SK-N-SH (cell line): ENCODE results near the gene OR10A4.

Experiments
- EP300 ChIP-seq, 2 experiments: IDR thresholded peaks; 2 replicates each; pipeline versions ENCODE4 v1.4.0 to v1.6.1; 2012; ENCODE audit warnings: borderline replicate concordance in 1 of 2, low read depth in 1 of 2, low read length in 1 of 2
- EZH2phosphoT487 ChIP-seq: fragments of 200-600 bp; sonication (generic); IDR thresholded peaks from 2 replicates; pipeline ENCODE4 v1.6.1; 2017; ENCODE audit warnings: low read depth, mixed run types, mild to moderate bottlenecking, antibody characterized with exemption, moderate library complexity, borderline replicate concordance
- GABPA ChIP-seq: IDR thresholded peaks from 2 replicates; pipeline ENCODE4 v1.4.0; 2012; ENCODE audit warnings: low read depth, mild to moderate bottlenecking
- POLR2AphosphoS5 ChIP-seq: IDR thresholded peaks from 2 replicates; pipeline ENCODE4 v1.6.1; 2012; ENCODE audit warnings: low read depth, low read length
- RAD21 ChIP-seq: IDR thresholded peaks from 2 replicates; pipeline ENCODE4 v1.6.1; 2012; ENCODE audit warnings: mild to moderate bottlenecking, low read length
- RCOR1 ChIP-seq: fragments of 150-350 bp; IDR thresholded peaks from 2 replicates; pipeline ENCODE4 v1.6.1; 2017; ENCODE audit warnings: antibody characterized with exemption, low read length
- TCF12 ChIP-seq: IDR thresholded peaks from 2 replicates; pipeline ENCODE4 v1.4.0; 2012
- TEAD4 ChIP-seq: IDR thresholded peaks from 2 replicates; pipeline ENCODE4 v1.4.0; 2012; ENCODE audit warnings: mild to moderate bottlenecking, borderline replicate concordance; ENCODE audit not compliant: insufficient read depth
- TF ChIP-seq, protein P1 (sequence below): fragments of 200-600 bp; sonication (generic); IDR thresholded peaks from 2 replicates; pipeline ENCODE4 v1.6.1; 2017; ENCODE audit warnings: antibody characterized with exemption, mild to moderate bottlenecking, moderate library complexity
- TF ChIP-seq, protein P2 (sequence below): IDR thresholded peaks from 2 replicates; pipeline ENCODE4 v1.4.0; 2012; ENCODE audit warnings: low read depth
- TF ChIP-seq, protein P3 (sequence below): IDR thresholded peaks from 2 replicates; pipeline ENCODE4 v1.6.1; 2012; ENCODE audit warnings: mild to moderate bottlenecking, low read depth, low read length, moderate library complexity
- TF ChIP-seq, protein P4 (sequence below): IDR thresholded peaks from 2 replicates; pipeline ENCODE4 v1.4.0; 2012; ENCODE audit warnings: low read depth, borderline replicate concordance
- TF ChIP-seq, protein P5 (sequence below): fragments of 150-350 bp; IDR thresholded peaks from 2 replicates; pipeline ENCODE4 v1.6.1; 2016; ENCODE audit warnings: mild to moderate bottlenecking, low read depth, low read length

DNA sequence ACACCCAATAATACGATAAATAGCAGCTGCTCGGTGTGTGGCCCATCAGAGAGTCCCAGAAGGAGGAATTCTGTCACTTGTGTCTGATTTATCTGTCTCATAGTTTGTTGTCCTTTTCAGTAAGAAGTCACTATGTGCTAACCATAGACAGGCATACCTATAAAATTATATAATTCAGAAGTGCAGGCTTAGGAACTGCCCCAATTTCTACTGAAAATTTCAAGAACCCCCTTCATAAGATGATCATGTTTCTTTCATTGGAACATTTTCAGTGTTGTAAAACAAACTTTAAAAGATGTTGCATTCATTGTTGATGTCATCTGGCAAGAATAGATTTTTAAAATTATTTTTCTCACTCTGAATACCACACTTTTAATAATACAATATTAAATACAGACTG lies 16.0 kb downstream of the OR10A4 start, which contains the start of gene OR2D2:
- TF ChIP-seq, protein P1, sequence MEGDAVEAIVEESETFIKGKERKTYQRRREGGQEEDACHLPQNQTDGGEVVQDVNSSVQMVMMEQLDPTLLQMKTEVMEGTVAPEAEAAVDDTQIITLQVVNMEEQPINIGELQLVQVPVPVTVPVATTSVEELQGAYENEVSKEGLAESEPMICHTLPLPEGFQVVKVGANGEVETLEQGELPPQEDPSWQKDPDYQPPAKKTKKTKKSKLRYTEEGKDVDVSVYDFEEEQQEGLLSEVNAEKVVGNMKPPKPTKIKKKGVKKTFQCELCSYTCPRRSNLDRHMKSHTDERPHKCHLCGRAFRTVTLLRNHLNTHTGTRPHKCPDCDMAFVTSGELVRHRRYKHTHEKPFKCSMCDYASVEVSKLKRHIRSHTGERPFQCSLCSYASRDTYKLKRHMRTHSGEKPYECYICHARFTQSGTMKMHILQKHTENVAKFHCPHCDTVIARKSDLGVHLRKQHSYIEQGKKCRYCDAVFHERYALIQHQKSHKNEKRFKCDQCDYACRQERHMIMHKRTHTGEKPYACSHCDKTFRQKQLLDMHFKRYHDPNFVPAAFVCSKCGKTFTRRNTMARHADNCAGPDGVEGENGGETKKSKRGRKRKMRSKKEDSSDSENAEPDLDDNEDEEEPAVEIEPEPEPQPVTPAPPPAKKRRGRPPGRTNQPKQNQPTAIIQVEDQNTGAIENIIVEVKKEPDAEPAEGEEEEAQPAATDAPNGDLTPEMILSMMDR: no peak
- TF ChIP-seq, protein P2, sequence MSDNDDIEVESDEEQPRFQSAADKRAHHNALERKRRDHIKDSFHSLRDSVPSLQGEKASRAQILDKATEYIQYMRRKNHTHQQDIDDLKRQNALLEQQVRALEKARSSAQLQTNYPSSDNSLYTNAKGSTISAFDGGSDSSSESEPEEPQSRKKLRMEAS: no peak
- TF ChIP-seq GABPA: no peak
- TF ChIP-seq, protein P3, sequence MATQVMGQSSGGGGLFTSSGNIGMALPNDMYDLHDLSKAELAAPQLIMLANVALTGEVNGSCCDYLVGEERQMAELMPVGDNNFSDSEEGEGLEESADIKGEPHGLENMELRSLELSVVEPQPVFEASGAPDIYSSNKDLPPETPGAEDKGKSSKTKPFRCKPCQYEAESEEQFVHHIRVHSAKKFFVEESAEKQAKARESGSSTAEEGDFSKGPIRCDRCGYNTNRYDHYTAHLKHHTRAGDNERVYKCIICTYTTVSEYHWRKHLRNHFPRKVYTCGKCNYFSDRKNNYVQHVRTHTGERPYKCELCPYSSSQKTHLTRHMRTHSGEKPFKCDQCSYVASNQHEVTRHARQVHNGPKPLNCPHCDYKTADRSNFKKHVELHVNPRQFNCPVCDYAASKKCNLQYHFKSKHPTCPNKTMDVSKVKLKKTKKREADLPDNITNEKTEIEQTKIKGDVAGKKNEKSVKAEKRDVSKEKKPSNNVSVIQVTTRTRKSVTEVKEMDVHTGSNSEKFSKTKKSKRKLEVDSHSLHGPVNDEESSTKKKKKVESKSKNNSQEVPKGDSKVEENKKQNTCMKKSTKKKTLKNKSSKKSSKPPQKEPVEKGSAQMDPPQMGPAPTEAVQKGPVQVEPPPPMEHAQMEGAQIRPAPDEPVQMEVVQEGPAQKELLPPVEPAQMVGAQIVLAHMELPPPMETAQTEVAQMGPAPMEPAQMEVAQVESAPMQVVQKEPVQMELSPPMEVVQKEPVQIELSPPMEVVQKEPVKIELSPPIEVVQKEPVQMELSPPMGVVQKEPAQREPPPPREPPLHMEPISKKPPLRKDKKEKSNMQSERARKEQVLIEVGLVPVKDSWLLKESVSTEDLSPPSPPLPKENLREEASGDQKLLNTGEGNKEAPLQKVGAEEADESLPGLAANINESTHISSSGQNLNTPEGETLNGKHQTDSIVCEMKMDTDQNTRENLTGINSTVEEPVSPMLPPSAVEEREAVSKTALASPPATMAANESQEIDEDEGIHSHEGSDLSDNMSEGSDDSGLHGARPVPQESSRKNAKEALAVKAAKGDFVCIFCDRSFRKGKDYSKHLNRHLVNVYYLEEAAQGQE: no peak
- TF ChIP-seq EZH2phosphoT487: no peak
- TF ChIP-seq POLR2AphosphoS5: no peak
- no peak for TF ChIP-seq TEAD4
- no peak for TF ChIP-seq RAD21
- TF ChIP-seq RCOR1: no peak
- TF ChIP-seq, protein P4, sequence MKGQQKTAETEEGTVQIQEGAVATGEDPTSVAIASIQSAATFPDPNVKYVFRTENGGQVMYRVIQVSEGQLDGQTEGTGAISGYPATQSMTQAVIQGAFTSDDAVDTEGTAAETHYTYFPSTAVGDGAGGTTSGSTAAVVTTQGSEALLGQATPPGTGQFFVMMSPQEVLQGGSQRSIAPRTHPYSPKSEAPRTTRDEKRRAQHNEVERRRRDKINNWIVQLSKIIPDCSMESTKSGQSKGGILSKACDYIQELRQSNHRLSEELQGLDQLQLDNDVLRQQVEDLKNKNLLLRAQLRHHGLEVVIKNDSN: no peak
- no peak for TF ChIP-seq TCF12
- TF ChIP-seq EP300 (IDR thresholded peaks at IDR 0.05; ENCODE audit: borderline replicate concordance in 1 of 2, low read depth in 1 of 2, low read length in 1 of 2): no peak
- TF ChIP-seq, protein P5, sequence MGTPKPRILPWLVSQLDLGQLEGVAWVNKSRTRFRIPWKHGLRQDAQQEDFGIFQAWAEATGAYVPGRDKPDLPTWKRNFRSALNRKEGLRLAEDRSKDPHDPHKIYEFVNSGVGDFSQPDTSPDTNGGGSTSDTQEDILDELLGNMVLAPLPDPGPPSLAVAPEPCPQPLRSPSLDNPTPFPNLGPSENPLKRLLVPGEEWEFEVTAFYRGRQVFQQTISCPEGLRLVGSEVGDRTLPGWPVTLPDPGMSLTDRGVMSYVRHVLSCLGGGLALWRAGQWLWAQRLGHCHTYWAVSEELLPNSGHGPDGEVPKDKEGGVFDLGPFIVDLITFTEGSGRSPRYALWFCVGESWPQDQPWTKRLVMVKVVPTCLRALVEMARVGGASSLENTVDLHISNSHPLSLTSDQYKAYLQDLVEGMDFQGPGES: no peak
